Measurements from ENCODE around the gene ZNF143.

The ZNF143 gene

GRCh38 chr11:9518835-9519410, 58.1 kb downstream of the ZNF143 start:
- Histone ChIP-seq H3K4me3 (ENCODE audit: low read depth, low read length) (no peak overlapping the region), H3K9me3 (ENCODE audit: severe bottlenecking) (no peaks in the 10 kb centered on the region), H3K36me3 (peaks cover 22% of the 10 kb centered on the region), H3K27ac (no peak overlapping the region), H3K27me3 (ENCODE audit: insufficient read depth, low read depth, severe bottlenecking) (no peaks in the 10 kb centered on the region)
- DNase-seq, result no peak
- TF ChIP-seq CTCF (IDR thresholded peaks at IDR 0.05; ENCODE audit: low read depth, low read length), result no peak

- H3K27me3 ChIP-seq (ENCODE audit: insufficient read depth, low read depth, severe bottlenecking), result no peaks in the 10 kb centered on the region
- H3K27ac ChIP-seq, result no peak overlapping the region
- peaks cover 5% of the 10 kb centered on the region for H3K36me3 ChIP-seq
- DNase-seq, result no peak
- H3K9me3 ChIP-seq (ENCODE audit: severe bottlenecking), result no peaks in the 10 kb centered on the region
- H3K4me3 ChIP-seq (ENCODE audit: low read depth, low read length), result no peak overlapping the region
- no peak for TF ChIP-seq CTCF (IDR thresholded peaks at IDR 0.05; ENCODE audit: low read depth, low read length)
Observed at GRCh38 chr11:9524001-9524400, 63.2 kb downstream of the ZNF143 start.

GRCh38 chr11:9525116-9525515, 64.3 kb downstream of the ZNF143 start:
- Histone ChIP-seq H3K9me3 (ENCODE audit: severe bottlenecking) (no peaks in the 10 kb centered on the region), H3K27me3 (ENCODE audit: insufficient read depth, low read depth, severe bottlenecking) (no peaks in the 10 kb centered on the region), H3K36me3 (peaks cover 5% of the 10 kb centered on the region), H3K27ac (no peak overlapping the region), H3K4me3 (ENCODE audit: low read depth, low read length) (no peak overlapping the region)
- no peak for TF ChIP-seq CTCF (IDR thresholded peaks at IDR 0.05; ENCODE audit: low read depth, low read length)
- no peak for DNase-seq

GRCh38 chr11:9527481-9528135, 66.8 kb downstream of the ZNF143 start:
- no peak for DNase-seq
- Histone ChIP-seq H3K4me3 (ENCODE audit: low read depth, low read length) (no peak overlapping the region), H3K36me3 (peaks cover 5% of the 10 kb centered on the region), H3K9me3 (ENCODE audit: severe bottlenecking) (no peaks in the 10 kb centered on the region), H3K27me3 (ENCODE audit: insufficient read depth, low read depth, severe bottlenecking) (no peaks in the 10 kb centered on the region), H3K27ac (no peak overlapping the region)
- no peak for TF ChIP-seq CTCF (IDR thresholded peaks at IDR 0.05; ENCODE audit: low read depth, low read length)

GRCh38 chr11:9528136-9528501, 67.3 kb downstream of the ZNF143 start:
- Histone ChIP-seq H3K4me3 (ENCODE audit: low read depth, low read length) (no peak overlapping the region), H3K36me3 (peaks cover 5% of the 10 kb centered on the region), H3K9me3 (ENCODE audit: severe bottlenecking) (no peaks in the 10 kb centered on the region), H3K27ac (no peak overlapping the region), H3K27me3 (ENCODE audit: insufficient read depth, low read depth, severe bottlenecking) (no peaks in the 10 kb centered on the region)
- no peak for DNase-seq
- TF ChIP-seq CTCF (IDR thresholded peaks at IDR 0.05; ENCODE audit: low read depth, low read length), result no peak
